Right lobe of liver (tissue), 4 donors: ENCODE results near the gene UBE2E2.

Experiments
- POLR2A ChIP-seq: fragments of 450-650 bp; IDR thresholded peaks from one replicate; pipeline ENCODE4 v1.6.1; 2017; ENCODE audit warnings: antibody characterized with exemption, mild to moderate bottlenecking
- TF ChIP-seq, protein P1 (sequence below), 4 donors: fragments of 200-600 bp in 3 of 4; fragments of 450-650 bp in 1 of 4; IDR thresholded peaks; one replicate each; pipeline versions ENCODE4 v1.5.1 to v1.8.0; 2016 to 2022; ENCODE audit warnings: antibody characterized with exemption in 4 of 4, mild to moderate bottlenecking in 2 of 4
- donor health status: DM: no; HTN: no; CAD: no.
- donor health status: DM: no; HTN: no; CAD: no.
- donor health status: DM: no; HTN: yes; CAD: no.

DNA sequence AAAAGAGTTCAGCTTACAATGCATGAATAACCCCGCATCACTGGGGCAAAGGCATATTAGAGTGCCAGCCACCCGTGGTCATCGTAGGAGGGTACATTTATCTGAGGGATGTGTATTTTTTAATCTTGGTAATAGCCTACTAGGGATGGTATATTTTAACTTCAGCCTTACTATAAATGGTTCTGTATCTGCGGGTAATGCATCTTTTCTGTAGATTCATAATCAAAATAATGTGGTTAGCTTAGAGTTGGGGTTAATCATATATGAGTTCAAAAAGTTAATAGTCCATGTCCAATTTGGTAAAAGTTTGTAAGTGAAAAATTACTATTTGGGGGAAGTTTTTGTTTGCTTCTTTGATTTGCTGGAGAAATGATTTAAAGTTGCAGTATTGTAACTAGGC, 339.0 kb downstream of the UBE2E2 start:
- TF ChIP-seq, protein P1, sequence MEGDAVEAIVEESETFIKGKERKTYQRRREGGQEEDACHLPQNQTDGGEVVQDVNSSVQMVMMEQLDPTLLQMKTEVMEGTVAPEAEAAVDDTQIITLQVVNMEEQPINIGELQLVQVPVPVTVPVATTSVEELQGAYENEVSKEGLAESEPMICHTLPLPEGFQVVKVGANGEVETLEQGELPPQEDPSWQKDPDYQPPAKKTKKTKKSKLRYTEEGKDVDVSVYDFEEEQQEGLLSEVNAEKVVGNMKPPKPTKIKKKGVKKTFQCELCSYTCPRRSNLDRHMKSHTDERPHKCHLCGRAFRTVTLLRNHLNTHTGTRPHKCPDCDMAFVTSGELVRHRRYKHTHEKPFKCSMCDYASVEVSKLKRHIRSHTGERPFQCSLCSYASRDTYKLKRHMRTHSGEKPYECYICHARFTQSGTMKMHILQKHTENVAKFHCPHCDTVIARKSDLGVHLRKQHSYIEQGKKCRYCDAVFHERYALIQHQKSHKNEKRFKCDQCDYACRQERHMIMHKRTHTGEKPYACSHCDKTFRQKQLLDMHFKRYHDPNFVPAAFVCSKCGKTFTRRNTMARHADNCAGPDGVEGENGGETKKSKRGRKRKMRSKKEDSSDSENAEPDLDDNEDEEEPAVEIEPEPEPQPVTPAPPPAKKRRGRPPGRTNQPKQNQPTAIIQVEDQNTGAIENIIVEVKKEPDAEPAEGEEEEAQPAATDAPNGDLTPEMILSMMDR (IDR thresholded peaks at IDR 0.05), result no peak
- no peak for TF ChIP-seq POLR2A
